HG03280 (cell line): ENCODE data around the gene CPEB3.
"Not testable (repeated sequence)": the region's sequence is repeated elsewhere in the genome, so short reads cannot be mapped to it uniquely, and the experiment has no call there.

Source experiments
- ATAC-seq: cut with Tn5 transposase; IDR thresholded peaks from one replicate; pipeline ENCODE4 v1.9.1; 2021; ENCODE audit warnings: mild to moderate bottlenecking, moderate library complexity; ENCODE audit not compliant: unreplicated experiment

Gene CPEB3

DNA sequence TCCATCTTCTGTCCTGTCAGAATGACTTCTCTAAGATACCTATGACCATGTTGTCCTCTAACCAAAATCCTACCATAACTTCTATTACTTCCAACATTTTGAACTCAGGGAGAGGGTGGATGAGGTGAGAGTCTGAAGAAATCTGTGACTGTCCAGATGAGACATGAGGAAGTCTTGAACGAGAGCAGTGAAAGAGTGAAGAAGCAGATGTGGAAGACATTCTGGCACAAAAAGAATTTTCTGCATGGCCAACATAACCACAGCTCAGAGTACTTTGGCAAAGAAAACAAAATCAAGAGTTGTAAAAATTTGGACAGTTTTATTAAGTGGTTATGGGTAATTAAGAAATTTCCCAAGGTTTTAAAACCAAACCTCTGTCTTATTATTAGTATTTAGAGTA lies 141.6 kb downstream of the CPEB3 start:
- no peak for ATAC-seq

DNA sequence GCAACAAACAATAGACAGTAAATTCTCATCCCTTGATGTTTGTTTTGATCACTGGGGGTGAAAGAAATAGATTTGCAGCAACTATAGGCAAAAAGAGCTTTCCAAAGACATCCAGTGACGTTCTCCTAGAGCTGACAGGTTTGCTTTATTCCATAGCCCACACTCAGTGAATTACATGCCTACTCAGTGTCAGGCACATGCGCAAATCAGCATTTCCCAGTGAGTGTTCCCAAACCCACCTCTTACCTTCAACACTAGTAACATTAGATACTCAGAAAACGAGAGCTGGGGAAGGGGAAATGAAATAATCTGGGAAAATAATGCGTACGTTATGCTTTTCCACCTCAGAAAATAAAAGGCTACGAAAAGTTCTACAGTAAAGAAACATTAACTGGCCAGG lies 144.1 kb downstream of the CPEB3 start:
- ATAC-seq, result no peak

DNA sequence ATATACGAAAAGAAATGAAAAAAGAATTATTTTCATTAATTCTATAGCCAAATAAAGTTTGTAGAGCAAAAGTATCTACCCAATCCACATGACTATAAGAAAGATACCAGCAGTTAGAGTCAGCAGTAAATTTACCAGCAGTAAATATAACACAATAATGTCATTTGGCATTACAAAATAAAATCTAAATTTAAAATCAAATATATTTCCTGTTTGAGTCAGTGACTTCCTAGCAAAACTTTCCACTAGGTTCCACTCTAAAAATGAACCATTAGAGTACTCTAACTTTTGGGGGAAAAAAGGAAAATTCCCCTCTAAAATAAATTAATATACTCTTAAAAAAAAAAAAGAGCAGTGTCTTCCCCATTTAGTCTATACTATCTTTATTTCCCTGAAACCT lies 144.8 kb downstream of the CPEB3 start:
- no peak for ATAC-seq

DNA sequence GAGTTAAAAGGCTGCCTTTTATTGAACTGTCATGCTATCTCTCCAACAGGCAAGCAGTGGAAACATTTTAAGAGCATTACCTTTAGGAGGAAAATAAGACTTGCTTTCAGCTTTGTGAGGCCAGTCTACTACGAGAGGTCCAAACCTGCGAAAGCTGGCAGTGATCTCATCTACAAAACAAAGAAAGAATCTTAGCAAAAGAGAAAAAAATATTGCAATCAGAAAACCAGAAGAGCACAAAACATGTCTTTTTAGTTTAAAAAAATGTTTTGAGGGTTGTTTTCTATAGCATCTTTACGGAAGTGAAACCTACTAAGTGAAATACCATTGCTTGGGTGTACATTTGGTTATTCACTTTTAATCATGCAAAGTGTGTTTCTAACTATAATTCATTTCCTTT lies 147.9 kb downstream of the CPEB3 start:
- ATAC-seq, result peak; percentile 72

DNA sequence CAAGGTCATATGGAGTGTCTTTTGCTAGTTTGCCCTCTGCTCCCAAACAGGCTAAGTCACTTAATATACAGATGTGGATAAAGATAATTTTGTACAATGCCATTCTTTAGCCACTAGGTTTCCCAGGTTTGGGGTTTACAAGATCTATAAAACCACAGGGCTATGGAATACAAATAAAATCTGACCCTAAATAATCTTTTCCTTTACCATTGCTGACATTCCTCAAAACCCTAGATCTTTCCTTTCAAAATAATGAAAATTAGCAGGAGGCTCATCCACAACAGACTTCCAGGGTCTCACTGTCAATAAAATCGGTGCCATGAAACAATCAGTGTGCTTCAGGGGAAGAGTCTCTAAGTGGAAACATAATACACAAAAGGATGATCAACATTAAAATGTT lies 148.4 kb downstream of the CPEB3 start:
- no peak for ATAC-seq

DNA sequence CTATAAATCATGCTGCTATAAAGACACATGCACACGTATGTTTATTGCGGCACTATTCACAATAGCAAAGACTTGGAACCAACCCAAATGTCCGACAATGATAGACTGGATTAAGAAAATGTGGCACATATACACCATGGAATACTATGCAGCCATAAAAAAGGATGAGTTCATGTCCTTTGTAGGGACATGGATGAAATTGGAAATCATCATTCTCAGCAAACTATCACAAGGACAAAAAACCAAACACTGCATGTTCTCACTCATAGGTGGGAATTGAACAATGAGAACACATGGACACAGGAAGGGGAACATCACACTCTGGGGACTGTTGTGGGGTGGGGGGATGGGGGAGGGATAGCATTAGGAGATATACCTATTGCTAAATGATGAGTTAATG lies 149.7 kb downstream of the CPEB3 start:
- not testable (repeated sequence) for ATAC-seq

DNA sequence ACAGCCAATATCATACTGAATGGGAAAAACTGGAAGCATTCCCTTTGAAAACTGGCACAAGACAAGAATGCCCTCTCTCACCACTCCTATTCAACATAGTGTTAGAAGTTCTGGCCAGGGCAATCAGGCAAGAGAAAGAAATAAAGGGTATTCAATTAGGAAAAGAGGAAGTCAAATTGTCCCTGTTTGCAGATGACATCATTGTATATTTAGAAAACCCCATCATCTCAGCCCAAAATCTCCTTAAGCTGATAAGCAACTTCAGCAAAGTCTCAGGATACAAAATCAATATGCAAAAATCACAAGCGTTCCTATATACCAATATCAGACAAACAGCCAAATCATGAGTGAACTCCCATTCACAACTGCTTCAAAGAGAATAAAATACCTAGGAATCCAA lies 156.8 kb downstream of the CPEB3 start:
- not testable (repeated sequence) for ATAC-seq

DNA sequence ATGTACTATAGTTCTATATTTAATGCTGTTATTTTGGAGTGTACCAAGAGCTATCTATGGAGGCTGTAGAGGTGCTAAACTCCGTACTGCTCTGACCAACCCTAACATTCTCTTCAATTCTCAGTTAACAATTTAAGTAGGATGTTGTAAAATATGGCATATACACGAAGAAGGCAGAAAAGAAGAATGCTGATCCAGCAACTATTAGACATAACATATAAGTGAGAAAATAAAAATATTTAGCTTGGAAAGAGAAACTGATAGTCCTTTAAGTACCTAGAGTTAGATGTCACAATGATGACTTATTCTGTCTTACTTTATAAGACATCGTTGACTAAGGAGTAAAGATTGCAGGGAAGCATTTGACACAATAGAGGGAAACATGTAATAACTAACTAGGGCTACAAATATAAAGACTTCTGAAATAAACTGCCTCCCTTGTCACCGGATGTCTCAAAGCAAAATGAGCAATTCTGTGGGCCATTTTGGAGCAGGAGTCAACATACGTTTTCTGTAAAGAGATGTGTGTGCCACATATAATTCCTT lies 159.5 kb downstream of the CPEB3 start:
- ATAC-seq, result no peak

DNA sequence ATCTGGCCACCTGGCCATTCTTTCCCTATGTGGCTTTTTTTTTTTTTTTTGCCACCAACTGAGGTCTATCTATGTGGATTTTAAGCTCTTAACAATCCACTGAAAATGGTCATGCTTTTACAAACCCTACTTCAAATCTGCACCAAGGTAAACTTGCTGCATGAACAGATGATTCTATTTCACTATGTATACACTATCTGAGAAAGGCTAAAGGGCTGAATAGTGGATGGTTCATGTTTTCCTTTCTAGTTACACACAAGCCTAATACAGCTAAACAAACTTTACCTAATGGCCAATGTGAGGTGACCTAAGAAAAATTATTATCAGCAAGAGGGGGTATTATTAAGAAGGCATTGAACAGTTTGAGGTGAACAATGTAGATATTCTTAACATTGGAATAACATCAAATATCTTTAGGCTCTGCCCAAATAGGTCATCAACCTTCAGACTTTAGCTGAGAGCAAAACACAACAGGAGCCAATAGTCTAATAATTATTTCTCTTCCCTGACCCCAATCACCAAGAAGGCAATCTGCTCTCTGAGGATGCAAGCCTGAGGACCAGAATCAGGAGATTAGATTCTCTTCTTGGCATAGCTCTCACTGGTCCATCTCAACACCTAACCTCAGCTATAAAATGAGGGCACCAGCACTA lies 160.1 kb downstream of the CPEB3 start:
- ATAC-seq, result no peak

DNA sequence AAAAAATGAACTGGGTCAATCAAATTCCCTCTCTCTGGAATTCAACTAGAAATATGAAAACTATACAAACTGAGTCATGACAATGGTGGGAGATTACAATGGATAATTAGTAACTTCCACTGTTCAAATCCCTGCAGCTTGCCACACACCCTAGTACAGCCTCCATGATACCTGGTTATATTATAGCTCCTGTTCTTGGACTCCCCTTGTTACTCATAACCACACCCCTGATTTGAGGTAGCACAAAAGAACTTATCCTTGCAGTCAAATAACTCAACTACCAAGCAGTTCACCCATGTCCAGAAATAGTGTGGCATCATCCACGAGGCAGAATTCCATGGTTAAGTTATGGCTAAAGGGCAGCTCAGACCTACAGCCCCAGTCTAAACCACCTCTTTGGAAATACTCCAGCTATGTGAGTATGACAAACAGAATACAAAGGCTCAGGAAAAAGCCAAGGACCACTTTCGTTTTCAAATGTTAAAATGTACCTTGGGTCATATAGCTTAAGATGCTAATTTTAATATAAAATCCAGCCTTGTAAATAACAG lies 164.7 kb downstream of the CPEB3 start:
- ATAC-seq, result no peak

DNA sequence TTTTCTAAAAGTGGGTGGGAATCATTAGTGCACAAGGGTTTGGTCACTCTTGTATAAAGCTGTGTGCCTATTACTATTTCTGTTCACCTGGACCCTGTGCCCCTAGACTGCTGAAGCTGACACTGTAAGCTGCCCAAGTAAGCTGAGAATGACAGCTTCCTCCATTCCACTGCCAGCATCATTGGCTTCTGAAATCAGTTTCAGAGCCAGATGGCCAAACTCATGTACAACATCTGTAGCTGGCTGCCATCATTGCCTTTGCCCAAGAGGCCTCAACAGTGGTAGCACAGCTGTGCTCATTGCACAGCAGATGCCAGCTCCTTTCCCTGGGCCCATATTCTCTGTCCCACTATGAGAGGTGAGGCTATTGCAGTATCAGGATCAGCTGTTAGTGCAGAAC lies 165.7 kb downstream of the CPEB3 start:
- ATAC-seq, result no peak

DNA sequence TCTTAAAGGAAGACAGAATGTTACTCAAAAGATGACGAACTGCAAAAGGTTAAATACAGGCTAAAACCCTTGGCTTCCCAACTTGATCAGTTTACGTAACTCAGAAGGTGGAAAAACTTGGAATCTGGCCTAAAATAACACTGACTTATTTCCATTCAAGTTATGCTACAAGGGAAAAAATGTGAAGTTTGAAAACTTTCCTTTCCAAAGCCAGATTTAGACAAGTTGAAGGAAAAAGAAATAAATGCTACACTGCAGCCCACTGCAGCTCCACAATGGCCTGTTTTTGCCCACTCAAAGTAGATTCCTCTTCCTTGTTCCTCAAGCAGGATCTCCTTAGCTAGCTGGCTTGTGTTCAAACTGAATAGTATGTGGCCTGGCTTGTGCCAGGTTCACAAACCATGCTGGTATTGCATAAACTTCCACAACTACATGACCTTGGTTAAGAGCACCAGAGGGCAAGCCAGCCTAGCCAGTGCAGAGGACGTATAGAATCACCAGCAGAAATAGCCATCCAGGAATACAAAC lies 166.2 kb downstream of the CPEB3 start:
- ATAC-seq, result no peak

DNA sequence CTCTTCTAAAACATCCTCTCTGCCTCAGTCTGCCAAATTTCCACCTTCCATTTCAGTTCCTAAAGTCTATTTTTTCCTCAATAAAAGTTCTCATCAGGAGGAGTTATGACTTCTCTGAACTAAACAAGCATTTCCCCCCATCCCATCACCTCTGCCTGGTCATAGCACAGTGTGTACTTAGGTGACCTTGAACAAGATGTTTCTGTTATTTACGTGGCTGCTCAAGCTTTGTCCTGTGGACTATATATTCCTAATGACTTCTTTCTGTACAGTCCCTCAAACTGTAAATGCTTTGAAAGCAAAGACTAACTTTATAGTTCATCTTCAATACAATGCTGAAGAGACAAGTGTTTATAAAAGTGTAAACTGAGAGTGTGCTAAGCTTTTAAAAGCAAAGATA lies 166.9 kb downstream of the CPEB3 start:
- no peak for ATAC-seq

DNA sequence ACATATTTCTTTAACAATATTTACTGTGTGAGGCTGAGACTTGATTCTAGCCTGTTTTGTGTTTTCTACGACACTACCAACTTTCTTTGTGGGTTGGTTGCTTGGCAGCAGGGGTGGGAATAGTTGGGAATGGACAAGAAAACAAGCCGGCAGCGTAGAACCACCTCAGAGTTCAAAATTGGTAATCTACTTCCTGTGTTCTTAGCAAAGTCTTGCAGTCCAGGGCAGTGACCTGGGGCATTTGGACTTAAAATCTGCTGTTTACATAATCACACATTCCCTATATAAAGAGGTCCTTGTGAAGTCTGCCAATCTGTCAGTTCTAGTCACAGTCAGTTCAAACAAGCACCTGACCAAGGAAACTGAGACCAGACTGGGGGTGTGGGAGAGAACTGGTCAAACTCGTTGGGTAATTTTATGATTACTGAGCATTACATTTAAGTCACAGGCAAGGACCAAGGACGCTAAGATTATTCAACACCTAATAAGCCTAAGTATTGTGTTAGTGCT lies 167.9 kb downstream of the CPEB3 start:
- ATAC-seq, result no peak

DNA sequence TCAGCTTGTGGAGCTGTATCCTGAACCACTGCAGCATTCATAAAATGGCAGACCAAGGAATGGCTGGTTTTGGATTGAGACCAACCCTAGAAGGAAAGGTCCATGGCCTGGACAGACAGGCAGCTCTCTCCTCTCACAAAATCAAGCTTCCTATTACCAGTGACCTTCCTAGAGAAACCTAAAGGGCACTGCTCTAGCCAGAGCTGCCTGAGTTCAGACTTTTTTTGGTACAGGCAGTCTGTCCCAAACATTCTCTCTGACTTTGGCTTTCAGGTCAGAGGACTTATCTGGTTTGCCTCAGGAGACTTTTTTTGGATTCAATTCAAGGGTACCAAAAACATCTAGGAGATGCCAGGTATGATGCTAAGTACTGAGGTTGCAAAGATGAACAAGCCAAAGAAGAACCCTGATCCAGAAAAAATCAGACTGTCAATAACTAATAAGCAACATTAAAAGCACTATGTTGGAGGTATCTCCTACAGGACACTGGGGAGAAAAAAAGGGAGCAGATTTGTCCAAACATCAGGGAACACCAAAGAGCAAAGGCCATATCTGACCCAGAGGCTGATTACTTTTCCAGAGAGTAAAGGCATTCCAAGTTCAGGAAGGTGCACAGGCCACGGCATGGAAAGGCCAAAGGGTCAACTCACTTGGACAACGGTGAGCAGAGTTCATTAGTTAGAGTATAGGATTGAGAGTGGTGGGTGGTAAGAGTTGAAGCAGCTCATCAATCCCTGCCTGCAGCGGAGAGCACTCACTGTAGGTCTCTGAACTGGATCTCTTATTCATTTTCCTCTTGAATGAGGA lies 169.0 kb downstream of the CPEB3 start:
- ATAC-seq, result no peak

DNA sequence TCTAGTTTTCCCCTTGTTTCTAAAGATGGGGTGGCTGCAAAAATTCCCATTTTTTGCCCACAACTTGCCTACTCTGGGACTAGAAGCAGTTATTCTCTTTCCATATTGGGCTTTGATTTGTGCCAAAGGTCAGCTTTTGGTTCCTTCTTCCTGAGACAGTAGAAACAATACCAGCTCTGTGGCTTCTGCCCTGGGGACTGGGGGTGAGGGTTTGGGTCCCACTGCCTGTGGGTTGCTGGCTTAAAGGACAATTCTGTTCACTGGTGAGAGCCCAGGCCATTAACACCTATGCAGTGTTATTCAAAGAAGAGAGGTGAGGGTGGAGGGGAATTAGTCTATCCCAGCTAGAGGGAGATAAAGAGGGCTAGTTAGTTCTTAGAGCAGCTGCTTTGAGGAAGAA lies 171.5 kb downstream of the CPEB3 start:
- no peak for ATAC-seq

DNA sequence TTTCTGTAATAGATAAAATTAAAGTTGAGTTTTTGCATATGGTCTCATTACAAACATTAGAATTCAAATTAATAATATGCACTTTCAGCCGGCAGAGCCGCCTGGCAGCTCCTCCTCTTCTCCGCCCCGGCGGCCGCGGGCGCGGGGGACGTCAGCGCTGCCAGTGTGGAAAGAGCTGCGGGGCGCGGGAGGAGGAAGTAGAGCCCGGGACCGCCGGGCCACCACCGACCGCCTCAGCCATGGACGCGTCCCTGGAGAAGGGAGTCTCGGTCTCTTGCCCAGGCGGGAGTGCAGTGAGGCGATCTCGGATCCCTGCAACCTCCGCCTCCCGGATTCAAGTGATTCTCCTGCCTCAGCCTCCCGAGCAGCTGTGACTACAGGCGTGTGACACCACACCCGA lies 176.0 kb downstream of the CPEB3 start:
- ATAC-seq, result not testable (repeated sequence)

DNA sequence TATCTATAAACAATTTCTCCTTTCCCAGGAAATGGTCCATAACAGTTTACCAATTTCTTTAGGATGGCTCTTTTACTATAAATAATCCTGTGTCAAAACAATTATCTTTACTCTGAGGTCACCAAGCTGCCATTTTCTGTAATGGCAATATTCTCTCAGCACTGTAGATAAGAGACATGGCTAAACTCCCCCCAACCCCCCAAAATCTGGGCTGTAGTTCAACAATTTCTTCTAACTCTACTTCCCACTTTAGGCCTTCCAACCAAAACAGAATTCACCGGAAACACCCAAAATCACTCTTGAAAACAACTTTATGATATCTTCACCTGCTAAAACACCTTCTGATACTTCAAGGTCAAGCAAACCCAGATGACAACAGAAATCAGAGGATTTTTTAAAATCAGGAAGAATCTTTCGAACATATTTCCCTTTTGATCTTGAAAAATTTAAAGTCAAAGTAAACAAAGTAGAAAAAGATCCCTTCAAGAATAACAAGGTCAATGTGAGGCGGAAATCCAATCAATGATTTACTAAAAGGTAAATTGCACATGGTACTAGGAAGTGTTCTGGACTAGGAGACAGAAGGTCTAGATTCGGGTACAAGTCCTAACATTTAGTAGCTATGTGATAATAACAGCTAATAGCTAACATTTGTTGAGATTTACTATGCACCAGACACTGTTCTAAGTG lies 176.8 kb downstream of the CPEB3 start:
- ATAC-seq, result no peak

DNA sequence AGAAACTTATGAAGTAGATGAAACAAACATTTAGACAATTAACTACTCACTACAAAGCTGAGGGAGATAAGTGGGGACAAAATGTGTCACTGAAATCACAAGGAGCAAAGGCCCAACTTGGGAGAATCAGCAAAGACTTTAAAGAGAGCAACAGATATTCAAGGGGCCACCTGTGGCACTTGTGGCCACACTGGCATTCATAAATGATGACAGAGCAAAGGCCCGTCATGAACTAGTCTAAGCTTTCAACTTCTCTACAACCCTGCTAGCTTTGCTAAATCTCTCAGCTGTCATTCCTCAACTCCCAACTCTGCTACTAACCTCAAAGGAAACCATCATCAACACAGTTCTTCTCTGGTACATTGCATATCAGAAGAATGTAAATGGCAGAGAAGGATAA lies 178.4 kb downstream of the CPEB3 start:
- no peak for ATAC-seq

DNA sequence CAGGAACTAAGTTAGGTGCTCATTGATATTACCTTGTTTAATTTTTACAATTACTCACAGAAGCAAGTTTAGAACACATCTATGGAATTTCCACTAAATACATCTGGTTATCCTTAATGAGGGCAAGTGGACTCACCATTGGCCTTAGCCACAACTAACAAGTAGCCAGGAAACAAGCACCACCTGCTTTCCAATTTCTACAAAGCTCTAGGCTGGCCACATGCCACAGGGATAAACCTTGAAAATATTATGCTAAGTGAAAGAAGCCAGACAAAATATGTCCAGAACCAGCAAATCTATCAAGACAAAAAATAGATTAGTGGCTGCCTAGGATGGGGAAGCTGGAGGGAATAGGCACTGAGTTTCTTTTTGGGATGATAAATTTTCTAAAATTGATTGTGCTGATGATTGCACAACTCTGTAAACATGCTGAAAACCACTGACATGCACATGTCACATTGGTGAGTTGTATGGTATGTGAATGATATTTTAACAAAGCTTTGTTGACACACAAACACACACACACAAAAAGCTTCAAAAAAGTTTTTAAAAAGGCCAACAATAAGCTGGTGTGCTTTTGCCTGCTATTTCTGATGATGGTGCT lies 179.4 kb downstream of the CPEB3 start:
- no peak for ATAC-seq
